Mesendoderm (in vitro differentiated cells): ENCODE measurements around the gene GM2A.

Experiments used
- DNase-seq: peaks from one replicate; pipeline ENCODE4 v3.0.0; 2013
- H2AK5ac ChIP-seq: 2 replicates; pipeline ENCODE4 v1.6.1; 2013; ENCODE audit warnings: low read length, inconsistent platforms
- H2BK120ac ChIP-seq: 2 replicates; pipeline ENCODE4 v1.6.1; 2013; ENCODE audit warnings: low read depth, mild to moderate bottlenecking, low read length, moderate library complexity, mixed read lengths
- H2BK15ac ChIP-seq: replicated peaks from 2 replicates; pipeline ENCODE4 v1.6.1; 2013; ENCODE audit warnings: low read depth, mild to moderate bottlenecking, moderate library complexity
- H2BK5ac ChIP-seq: 2 replicates; pipeline ENCODE4 v1.6.1; 2013; ENCODE audit warnings: low read length, inconsistent platforms
- H3K18ac ChIP-seq: 2 replicates; pipeline ENCODE4 v1.6.1; 2013; ENCODE audit warnings: mild to moderate bottlenecking, low read length, mixed read lengths
- H3K23ac ChIP-seq: one replicate; pipeline ENCODE4 v1.6.1; 2013; ENCODE audit warnings: low read length
- H3K27ac ChIP-seq: 2 replicates; pipeline ENCODE4 v1.5.1; 2013; ENCODE audit warnings: low read depth, mild to moderate bottlenecking, inconsistent platforms, low read length, moderate library complexity
- H3K27me3 ChIP-seq: 2 replicates; pipeline ENCODE4 v1.6.1; 2013; ENCODE audit warnings: low read length, control low read depth, mild to moderate bottlenecking, inconsistent platforms; ENCODE audit not compliant: insufficient read depth, poor library complexity
- H3K36me3 ChIP-seq: 2 replicates; pipeline ENCODE4 v1.6.1; 2013; ENCODE audit warnings: low read length, inconsistent platforms; ENCODE audit not compliant: control insufficient read depth, insufficient read depth
- H3K4ac ChIP-seq: one replicate; pipeline ENCODE4 v1.6.1; 2013; ENCODE audit warnings: low read depth, mild to moderate bottlenecking, low read length, moderate library complexity
- H3K4me1 ChIP-seq: 2 replicates; pipeline ENCODE4 v1.6.1; 2013; ENCODE audit warnings: low read depth, low read length, inconsistent platforms; ENCODE audit not compliant: control insufficient read depth
- H3K4me2 ChIP-seq: 2 replicates; pipeline ENCODE4 v1.6.1; 2013; ENCODE audit warnings: low read length
- H3K4me3 ChIP-seq: 2 replicates; pipeline ENCODE4 v1.5.1; 2013; ENCODE audit warnings: mild to moderate bottlenecking, low read length
- H3K56ac ChIP-seq: one replicate; pipeline ENCODE4 v1.6.1; 2013; ENCODE audit warnings: low read length
- H3K79me1 ChIP-seq: 2 replicates; pipeline ENCODE4 v1.6.1; 2013; ENCODE audit warnings: low read length, inconsistent platforms
- H3K79me2 ChIP-seq: 2 replicates; pipeline ENCODE4 v1.6.1; 2013; ENCODE audit warnings: mild to moderate bottlenecking, low read length; ENCODE audit not compliant: control insufficient read depth, insufficient read depth
- H3K9ac ChIP-seq: 2 replicates; pipeline ENCODE4 v1.6.1; 2013; ENCODE audit warnings: low read length, inconsistent platforms
- H4K5ac ChIP-seq: one replicate; pipeline ENCODE4 v1.6.1; 2013; ENCODE audit warnings: low read length
- H4K8ac ChIP-seq: one replicate; pipeline ENCODE4 v1.6.1; 2013; ENCODE audit warnings: low read depth, mild to moderate bottlenecking, control low read depth, low read length, moderate library complexity
- WGBS: extraction: QIAGEN DNeasy Blood & Tissue Kit; methylation state at CpG from one replicate; pipeline ENCODE4 v1.1.7; 2013; ENCODE audit warnings: low lambda C conversion rate, missing lambda C conversion rate; ENCODE audit not compliant: insufficient coverage; ENCODE audit errors: extremely low coverage; 5-methylcytosine and 5-hydroxymethylcytosine counted together

The GM2A gene

GRCh38 chr5:151275803-151276202 lies 22.8 kb downstream of the GM2A start:
- H3K18ac ChIP-seq: no peak overlapping the region
- H3K4me1 ChIP-seq: no peaks in the 10 kb centered on the region
- no peak overlapping the region for H4K8ac ChIP-seq
- H3K56ac ChIP-seq: no peak overlapping the region
- no peak overlapping the region for H2BK120ac ChIP-seq
- H3K4ac ChIP-seq: no peak overlapping the region
- H3K23ac ChIP-seq: no peak overlapping the region
- H4K5ac ChIP-seq: no peak overlapping the region
- H2AK5ac ChIP-seq: no peak overlapping the region
- no peaks in the 10 kb centered on the region for H3K79me2 ChIP-seq
- H2BK5ac ChIP-seq: no peak overlapping the region
- no peak for DNase-seq
- no peak overlapping the region for H3K27ac ChIP-seq
- no peaks in the 10 kb centered on the region for H3K27me3 ChIP-seq
- no peak overlapping the region for H2BK15ac ChIP-seq
- WGBS: no CpG with 5 or more reads among the region's 2 CpGs
- no peaks in the 10 kb centered on the region for H3K79me1 ChIP-seq
- H3K4me3 ChIP-seq: no peak overlapping the region
- H3K36me3 ChIP-seq: no peaks in the 10 kb centered on the region
- H3K4me2 ChIP-seq: no peak overlapping the region
- H3K9ac ChIP-seq: no peak overlapping the region

DNA sequence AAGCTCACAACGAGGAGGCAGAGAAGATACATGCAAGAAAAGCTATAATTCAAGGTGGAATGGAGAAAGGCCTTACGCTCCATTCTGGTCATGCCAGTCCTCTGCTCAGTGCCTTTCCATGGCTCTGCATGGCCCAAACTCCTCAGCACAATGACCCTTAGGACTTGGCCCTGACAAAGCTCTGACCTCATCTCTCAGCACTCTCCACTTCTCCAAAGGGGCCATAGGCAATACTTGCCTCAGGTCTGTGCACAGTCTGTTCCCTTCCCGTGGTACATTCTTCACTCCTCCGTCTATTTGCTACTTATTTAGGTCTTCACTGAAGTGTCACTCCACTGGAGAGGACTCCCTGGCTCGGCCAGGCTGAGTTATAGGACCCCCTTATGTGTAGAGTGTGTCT lies 25.9 kb downstream of the GM2A start:
- H4K8ac ChIP-seq: no peak overlapping the region
- no peak overlapping the region for H2AK5ac ChIP-seq
- no peaks in the 10 kb centered on the region for H3K79me2 ChIP-seq
- H3K4me1 ChIP-seq: no peaks in the 10 kb centered on the region
- no peak overlapping the region for H2BK15ac ChIP-seq
- H2BK120ac ChIP-seq: no peak overlapping the region
- H3K27me3 ChIP-seq: no peaks in the 10 kb centered on the region
- no peak overlapping the region for H3K23ac ChIP-seq
- H3K9ac ChIP-seq: no peak overlapping the region
- H3K18ac ChIP-seq: no peak overlapping the region
- no peak overlapping the region for H4K5ac ChIP-seq
- H2BK5ac ChIP-seq: no peak overlapping the region
- no peak overlapping the region for H3K4me2 ChIP-seq
- H3K4ac ChIP-seq: no peak overlapping the region
- H3K79me1 ChIP-seq: no peaks in the 10 kb centered on the region
- H3K27ac ChIP-seq: no peak overlapping the region
- DNase-seq: no peak
- WGBS: no CpG with 5 or more reads among the region's 5 CpGs
- H3K36me3 ChIP-seq: no peaks in the 10 kb centered on the region
- H3K56ac ChIP-seq: no peak overlapping the region
- no peak overlapping the region for H3K4me3 ChIP-seq

DNA sequence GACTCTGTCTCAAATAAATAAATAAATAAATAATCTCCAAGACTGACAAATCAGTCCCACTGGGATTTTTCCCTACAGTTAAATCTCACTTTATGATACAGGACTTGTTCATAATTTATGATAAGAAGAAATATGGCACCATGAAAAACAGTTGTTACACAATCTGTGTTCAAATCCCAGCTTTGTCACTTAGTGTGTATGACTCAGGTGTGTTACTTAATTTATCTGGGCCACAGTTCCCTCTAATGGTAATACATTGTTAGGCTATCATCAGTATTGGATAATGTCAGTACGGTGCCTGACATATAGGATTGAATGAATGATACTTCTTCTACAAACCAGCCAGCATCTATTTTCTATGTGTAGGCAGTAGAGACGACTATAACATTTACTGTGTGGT lies 27.5 kb downstream of the GM2A start:
- Histone ChIP-seq H2BK5ac (no peak overlapping the region), H3K79me1 (no peaks in the 10 kb centered on the region), H3K4me3 (no peak overlapping the region), H3K18ac (no peak overlapping the region), H3K4me1 (no peaks in the 10 kb centered on the region), H3K79me2 (no peaks in the 10 kb centered on the region), H2AK5ac (no peak overlapping the region), H4K8ac (no peak overlapping the region), H3K27me3 (no peaks in the 10 kb centered on the region), H3K27ac (no peak overlapping the region), H2BK15ac (no peak overlapping the region), H4K5ac (no peak overlapping the region), H3K4ac (no peak overlapping the region), H3K9ac (no peak overlapping the region), H2BK120ac (no peak overlapping the region), H3K4me2 (no peak overlapping the region), H3K56ac (no peak overlapping the region), H3K23ac (no peak overlapping the region), H3K36me3 (no peaks in the 10 kb centered on the region)
- no CpG with 5 or more reads among the region's 2 CpGs for WGBS
- DNase-seq: no peak

DNA sequence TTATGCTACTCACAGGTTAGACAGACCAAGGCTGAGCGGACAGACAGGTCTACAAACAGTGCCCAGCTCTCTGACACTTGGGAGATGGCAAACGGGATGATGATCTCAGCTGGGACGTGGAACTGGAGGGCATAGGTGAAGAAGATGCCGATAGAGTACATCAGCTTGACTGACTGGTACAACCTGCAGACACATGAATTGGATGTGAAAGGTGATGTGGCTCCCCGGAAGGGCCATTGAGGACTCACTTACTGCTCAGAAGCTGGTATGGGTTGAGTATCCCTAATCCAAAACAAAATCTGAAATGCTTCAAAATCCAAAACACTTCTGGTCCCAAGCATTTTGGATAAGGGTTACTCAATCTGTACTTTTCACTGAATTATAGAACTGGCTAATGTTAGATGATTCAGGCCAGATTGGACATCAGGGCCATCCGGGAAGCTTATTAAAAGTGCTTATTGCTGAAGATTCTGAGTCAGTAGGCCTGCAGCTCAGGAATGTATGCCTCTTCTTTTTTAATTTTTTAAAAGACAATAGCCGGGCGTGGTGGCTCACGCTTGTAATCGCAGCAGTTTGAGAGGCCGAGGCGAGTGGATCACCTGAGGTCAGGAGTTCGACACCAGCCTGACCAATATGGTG lies 28.1 kb downstream of the GM2A start:
- no peak overlapping the region for H3K9ac ChIP-seq
- no CpG with 5 or more reads among the region's 13 CpGs for WGBS
- H3K27me3 ChIP-seq: no peaks in the 10 kb centered on the region
- no peak overlapping the region for H2BK5ac ChIP-seq
- H3K4me1 ChIP-seq: no peaks in the 10 kb centered on the region
- no peaks in the 10 kb centered on the region for H3K79me2 ChIP-seq
- H2AK5ac ChIP-seq: no peak overlapping the region
- no peak overlapping the region for H4K8ac ChIP-seq
- no peak overlapping the region for H3K4ac ChIP-seq
- no peak overlapping the region for H3K23ac ChIP-seq
- no peak overlapping the region for H3K18ac ChIP-seq
- no peak overlapping the region for H3K4me2 ChIP-seq
- H2BK15ac ChIP-seq: no peak overlapping the region
- DNase-seq: no peak
- H3K4me3 ChIP-seq: no peak overlapping the region
- no peaks in the 10 kb centered on the region for H3K36me3 ChIP-seq
- H3K79me1 ChIP-seq: no peaks in the 10 kb centered on the region
- no peak overlapping the region for H4K5ac ChIP-seq
- no peak overlapping the region for H3K27ac ChIP-seq
- H2BK120ac ChIP-seq: no peak overlapping the region
- H3K56ac ChIP-seq: no peak overlapping the region

GRCh38 chr5:151283120-151283825 lies 30.3 kb downstream of the GM2A start:
- DNase-seq: no peak

More at GRCh38 chr5:151283120-151283825, 30.3 kb downstream of the GM2A start:
- no peaks in the 10 kb centered on the region for H3K79me2 ChIP-seq
- H4K8ac ChIP-seq: no peak overlapping the region
- H2BK120ac ChIP-seq: no peak overlapping the region
- no peaks in the 10 kb centered on the region for H3K79me1 ChIP-seq
- H2AK5ac ChIP-seq: no peak overlapping the region
- H3K27me3 ChIP-seq: no peaks in the 10 kb centered on the region
- no peak overlapping the region for H3K4ac ChIP-seq
- no peak overlapping the region for H2BK5ac ChIP-seq
- no peak overlapping the region for H4K5ac ChIP-seq
- WGBS: no CpG with 5 or more reads among the region's 4 CpGs
- H3K4me2 ChIP-seq: no peak overlapping the region
- H3K56ac ChIP-seq: no peak overlapping the region
- no peaks in the 10 kb centered on the region for H3K4me1 ChIP-seq
- H3K9ac ChIP-seq: no peak overlapping the region
- no peak overlapping the region for H3K18ac ChIP-seq
- H3K4me3 ChIP-seq: no peak overlapping the region
- no peak overlapping the region for H3K27ac ChIP-seq
- H3K36me3 ChIP-seq: no peaks in the 10 kb centered on the region
- H2BK15ac ChIP-seq: no peak overlapping the region
- H3K23ac ChIP-seq: peak overlapping the region; percentile 81
